Testis (tissue), 2 donors: ENCODE results near the gene ST8SIA5.

Source experiments
- POLR2A ChIP-seq: fragments of 450-650 bp; IDR thresholded peaks from one replicate; pipeline ENCODE4 v1.6.1; 2017; ENCODE audit warnings: antibody characterized with exemption, mild to moderate bottlenecking, moderate library complexity
- TF ChIP-seq, protein P1 (sequence below), 3 experiments: fragments of 450-650 bp in 2 of 3; fragments of 200-600 bp in 1 of 3; sonication (generic) in 1 of 3; IDR thresholded peaks; one replicate each; pipeline ENCODE4 v1.5.1; 2016 to 2019; ENCODE audit warnings: antibody characterized with exemption in 3 of 3, mild to moderate bottlenecking in 2 of 3, moderate library complexity in 1 of 3

GRCh38 chr18:46663539-46663938, 93.3 kb downstream of the ST8SIA5 start:
- no peak for TF ChIP-seq POLR2A
- TF ChIP-seq, protein P1, sequence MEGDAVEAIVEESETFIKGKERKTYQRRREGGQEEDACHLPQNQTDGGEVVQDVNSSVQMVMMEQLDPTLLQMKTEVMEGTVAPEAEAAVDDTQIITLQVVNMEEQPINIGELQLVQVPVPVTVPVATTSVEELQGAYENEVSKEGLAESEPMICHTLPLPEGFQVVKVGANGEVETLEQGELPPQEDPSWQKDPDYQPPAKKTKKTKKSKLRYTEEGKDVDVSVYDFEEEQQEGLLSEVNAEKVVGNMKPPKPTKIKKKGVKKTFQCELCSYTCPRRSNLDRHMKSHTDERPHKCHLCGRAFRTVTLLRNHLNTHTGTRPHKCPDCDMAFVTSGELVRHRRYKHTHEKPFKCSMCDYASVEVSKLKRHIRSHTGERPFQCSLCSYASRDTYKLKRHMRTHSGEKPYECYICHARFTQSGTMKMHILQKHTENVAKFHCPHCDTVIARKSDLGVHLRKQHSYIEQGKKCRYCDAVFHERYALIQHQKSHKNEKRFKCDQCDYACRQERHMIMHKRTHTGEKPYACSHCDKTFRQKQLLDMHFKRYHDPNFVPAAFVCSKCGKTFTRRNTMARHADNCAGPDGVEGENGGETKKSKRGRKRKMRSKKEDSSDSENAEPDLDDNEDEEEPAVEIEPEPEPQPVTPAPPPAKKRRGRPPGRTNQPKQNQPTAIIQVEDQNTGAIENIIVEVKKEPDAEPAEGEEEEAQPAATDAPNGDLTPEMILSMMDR (IDR thresholded peaks at IDR 0.05), result no peak
